HG03103 (cell line): ENCODE data around the gene S1PR2.
"Not testable (repeated sequence)": the region's sequence is repeated elsewhere in the genome, so short reads cannot be mapped to it uniquely, and the experiment has no call there.

Source experiments
- ATAC-seq: cut with Tn5 transposase; IDR thresholded peaks from one replicate; pipeline ENCODE4 v1.9.1; 2021; ENCODE audit warnings: low read depth; ENCODE audit not compliant: unreplicated experiment

Gene S1PR2

DNA sequence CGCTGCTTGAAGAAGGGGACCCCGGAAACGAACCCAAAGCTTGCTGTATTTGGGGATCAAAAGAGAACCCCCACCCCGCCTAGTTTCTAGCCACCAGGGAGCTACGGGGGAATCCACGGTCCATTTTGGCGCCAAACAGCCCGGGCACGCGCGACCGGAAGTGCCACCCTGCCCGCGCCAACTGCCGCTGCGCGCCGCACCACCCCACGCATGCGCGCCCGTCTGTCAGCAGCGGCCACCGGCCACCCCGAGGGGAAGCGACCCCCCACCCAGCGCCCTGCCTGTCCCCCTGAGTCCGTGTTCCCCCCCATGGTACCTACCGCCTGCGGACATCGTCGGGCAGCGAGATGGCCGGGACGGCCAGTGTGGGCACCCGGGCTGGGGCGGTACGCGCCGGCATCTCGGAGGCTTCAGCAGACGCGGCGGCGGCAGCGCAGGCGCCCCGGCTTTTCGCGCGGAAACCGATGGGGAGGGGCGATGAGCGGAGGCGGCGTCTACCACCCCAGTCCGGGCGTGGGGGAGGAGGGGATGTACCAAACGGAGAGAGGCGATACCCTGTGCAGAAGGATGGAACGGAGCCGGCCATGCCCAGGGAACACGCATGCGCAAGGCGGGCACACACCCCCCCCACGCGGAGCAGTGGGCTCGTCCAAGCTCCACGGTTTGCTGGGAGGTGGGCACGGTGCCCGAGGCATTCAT, 36.5 kb downstream of the S1PR2 start, which contains the start of gene DNMT1:
Gene DNMT1, minus strand, starts transcription at position 454 of the 699 bp plus-strand sequence. Its CDS starts 54 bp downstream, at position 400.
- peak; percentile 80 for ATAC-seq

DNA sequence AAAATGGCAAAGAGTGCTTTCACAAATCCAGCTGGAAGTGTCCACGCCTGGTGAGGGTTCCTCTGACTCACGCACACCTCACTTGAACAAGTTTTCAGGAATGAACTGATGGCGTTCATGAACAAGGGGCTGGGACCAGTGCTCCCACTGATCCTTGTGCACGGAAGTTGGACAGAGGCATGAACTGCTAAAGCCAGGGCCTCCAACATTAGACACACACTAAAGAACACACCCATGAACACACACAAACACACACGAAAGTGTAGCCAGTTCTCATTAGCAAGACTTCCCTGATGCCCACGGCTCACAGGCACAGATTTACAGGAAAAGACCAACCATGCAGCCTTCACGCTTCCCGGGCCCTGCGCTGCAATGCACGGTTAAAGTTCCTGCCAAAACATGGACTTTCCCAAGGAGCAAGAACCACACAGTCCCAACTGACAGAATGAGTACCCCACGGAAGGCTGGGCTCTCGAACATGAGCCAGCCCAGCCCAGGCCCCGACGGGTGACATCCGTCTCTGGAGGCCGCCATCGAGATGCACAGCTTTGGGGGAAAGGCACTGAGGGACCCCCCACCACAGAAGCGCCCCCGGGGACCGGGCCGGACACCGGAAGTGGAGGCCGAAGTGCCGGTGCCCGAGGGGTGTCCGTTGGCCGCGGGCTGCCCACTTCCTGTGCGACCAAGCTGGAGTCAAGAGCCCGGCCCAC, 37.2 kb downstream of the S1PR2 start:
- ATAC-seq: peak; percentile 13

DNA sequence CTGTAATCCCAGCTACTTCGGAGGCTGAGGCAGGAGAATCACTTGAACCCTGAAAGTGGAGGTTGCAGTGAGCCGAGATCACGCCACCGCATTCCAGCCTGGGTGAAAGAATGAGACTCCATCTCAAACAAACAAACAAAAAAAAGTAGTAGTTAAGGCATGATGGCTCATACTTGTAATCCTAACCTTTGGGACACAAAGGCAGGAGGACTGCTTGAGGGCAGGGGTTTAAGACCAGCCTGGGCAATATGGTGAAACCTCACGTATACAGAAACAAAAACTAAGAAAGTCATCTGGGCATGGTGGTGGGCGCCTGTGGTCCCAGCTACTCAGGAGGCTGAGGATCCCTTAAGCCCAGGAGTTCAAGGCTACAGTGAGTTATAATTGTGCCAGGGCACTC, 38.2 kb downstream of the S1PR2 start:
- ATAC-seq: no peak

DNA sequence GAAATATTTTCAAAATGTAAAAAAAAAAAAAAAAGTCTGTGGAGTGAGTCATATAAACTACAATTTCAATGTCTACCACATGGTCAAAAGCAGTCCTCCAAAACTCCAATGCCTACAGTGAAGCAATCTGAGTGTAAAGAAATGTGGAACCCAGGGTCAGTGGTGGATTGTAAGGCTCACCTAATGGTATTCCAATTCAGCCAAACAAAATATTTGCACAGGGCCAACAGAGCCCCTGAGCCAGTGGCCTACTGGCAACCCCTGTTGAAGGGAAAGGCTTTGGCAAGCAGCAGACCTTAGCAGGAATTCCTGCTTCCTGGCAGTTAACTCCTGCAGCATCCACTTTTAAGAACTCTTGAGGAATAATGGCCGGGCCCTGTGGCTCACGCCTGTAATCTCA, 39.8 kb downstream of the S1PR2 start:
- no peak for ATAC-seq

DNA sequence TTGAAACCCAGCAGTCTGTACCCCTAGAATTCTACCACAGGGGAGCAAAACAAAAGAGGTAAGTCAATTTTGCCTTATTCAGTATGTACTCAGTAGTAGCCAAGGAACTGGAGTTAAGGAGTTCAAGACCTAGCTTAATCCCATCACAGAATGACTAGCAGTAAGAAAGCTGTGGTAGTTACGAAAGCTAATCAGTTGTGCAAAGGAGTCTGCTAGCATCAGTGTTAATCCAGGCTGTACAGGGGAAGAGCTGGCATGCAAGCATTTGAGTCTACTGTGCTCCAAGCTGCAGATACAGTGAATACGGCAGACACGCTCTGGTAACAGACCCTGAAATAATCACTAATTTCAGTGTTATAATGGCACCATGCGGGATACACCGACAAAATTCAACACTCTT, 41.1 kb downstream of the S1PR2 start:
- no peak for ATAC-seq

DNA sequence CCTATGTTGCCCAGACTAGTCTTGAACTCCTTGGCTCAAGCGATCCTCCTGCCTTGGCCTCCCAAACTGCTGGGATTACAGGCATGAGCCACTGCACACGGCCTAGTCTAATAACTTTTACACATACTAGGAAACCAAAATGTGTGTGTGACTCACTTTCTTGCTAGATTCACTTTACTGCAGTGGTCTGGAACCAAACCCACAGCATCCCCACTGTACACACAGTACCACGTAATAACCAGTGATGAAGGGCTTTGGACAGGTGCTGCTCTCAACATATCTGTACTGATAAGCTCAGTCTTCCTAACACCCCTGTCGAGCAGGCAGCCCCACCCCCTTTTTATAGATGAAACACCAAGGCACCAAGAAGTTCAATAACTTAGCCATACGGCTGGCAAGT, 41.5 kb downstream of the S1PR2 start:
- no peak for ATAC-seq

DNA sequence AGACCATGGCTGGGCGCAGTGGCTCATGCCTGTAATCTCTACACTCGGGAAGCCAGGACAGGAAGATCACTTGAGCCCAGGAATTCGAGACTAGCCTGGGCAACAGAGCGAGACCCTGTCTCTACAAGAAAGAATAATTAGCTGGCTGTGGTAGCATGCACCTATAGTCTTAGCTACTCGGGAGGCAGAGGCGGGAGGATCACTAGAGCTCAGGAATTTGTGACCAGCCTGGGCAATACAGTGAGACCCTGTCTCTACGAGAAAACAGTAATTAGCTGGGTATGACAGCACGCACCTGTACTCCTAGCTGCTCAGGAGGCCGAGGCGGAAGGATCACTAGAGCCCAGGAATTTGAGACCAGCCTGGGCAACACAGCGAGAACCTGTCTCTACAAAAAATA, 43.8 kb downstream of the S1PR2 start:
- no peak for ATAC-seq

DNA sequence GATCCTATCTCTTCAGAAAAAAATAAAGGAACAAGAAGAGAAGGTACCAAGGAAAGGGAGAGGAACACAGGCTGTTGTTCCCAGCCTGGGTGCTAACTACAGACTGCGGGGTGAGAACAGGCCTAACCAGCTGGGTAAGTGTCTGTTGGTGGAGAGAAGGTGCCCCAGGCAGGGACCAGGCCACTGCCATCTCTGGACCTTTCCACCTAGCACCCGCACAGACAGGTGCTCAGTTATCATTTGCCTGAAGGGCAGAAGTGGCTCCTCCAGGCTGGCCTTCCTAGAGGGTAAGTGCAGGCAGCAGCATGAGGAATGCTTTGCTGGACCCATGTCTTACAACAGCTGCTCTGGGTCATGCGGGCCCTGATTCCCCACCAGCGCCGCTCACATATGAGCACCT, 46.5 kb downstream of the S1PR2 start:
- no peak for ATAC-seq

DNA sequence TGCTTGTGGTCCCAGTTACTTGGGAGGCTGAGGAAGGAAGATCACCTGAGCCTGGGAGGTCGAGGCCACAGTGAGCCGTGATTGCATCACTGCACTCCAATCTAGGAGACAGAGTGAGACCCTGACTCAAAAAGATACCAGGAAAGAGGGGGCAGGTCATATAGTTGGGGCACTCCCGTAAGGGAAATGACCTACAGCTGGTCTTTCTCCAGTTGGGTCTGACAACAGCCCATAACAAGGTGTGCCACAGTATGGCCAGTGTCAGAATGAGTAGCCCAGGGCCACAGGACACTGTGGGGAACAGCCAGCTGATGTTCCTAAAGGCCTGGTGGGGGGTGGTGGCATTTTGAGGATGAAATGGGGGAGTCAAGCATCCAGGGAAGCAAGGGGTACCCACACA, 47.2 kb downstream of the S1PR2 start:
- ATAC-seq: no peak

DNA sequence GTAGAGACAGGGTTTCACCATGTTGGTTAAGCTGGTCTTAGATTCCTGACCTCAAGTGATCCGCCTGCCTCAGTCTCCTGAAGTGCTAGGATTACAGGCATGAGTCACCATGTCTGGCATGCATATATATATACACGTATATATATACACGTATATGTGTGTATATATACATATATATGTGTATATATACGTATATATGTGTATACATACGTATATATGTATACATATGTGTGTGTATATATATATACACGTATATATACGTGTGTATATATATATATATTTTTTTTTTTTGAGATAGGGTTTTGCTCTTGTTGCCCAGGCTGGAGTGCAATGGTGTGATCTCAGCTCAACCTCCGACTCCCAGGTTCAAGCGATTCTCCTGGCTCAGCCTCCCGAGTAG, 48.3 kb downstream of the S1PR2 start:
- no peak for ATAC-seq

DNA sequence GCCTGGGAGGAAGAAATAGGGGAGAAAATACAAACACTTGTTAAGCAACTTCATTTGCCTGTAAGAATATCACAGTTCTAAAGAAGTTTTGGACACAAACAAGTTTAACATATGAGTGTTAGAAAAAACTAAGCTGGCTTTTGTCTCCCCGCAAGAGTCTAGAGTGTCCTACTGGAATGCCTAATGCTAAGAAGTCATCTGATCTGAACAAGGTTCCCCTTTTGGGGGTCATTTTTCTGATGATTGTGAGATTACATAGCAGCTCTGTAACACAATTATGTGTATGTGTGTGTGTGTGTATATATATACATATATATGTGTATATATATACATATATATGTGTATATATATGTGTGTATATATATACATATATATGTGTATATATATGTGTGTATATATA, 49.1 kb downstream of the S1PR2 start:
- ATAC-seq: no peak

DNA sequence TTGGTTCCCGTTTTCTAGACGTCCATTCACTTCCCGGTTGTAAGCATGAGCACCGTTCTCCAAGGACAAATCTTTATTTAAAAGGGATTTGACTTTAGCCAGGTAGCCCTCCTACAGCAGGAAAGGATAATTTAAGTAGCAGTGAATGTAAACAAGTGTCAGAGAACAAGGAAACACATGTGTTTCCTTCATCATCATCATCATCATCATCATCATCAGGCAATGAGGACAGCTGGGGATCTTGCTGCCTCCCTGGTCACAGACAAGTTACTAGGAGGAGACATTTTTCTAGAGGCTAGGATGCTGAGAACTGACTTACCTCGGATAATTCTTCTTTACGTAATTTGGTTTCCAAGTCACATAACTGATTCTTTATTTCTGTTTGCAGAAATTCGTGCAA, 50.7 kb downstream of the S1PR2 start:
- ATAC-seq: no peak

DNA sequence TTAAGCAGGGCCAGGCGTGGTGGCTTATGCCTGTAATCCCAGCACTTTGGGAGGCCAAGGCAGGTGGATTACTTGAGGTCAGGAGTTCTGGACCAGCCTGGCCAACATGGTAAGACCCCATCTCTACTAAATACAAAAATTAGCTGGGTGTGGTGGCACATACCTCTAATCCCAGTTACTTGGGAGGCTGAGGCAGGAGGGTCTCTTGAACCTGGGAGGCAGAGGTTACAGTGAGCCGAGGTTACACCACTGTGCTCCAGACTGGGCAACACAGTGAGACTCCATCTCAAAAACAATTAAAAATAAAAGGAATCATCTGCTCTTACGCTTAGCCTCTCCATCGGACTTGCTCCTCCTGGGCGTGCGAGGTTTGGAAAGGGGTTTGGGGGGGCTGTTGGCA, 51.1 kb downstream of the S1PR2 start:
- not testable (repeated sequence) for ATAC-seq

DNA sequence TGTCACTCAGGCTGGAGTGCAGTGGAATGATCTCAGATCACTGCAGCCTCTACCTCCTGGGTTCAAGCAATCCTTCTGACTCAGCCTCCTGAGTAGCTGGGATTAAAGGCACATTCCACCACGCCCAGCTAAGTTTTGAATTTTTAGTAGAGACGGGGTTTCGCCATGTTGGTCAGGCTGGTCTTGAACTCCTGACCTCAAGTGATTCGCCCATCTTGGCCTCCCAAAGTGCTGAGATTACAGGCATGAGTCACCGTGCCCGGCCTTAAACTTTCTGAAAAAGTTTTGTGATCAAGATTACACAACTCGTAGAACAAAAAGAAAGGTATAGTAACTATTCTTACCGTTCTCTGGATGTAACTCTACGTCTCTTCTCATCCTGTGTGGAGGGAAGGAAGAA, 57.6 kb downstream of the S1PR2 start:
- ATAC-seq: no peak
